Measurements from ENCODE around the gene ZNRF2.
"Not testable (repeated sequence)": the region's sequence is repeated elsewhere in the genome, so short reads cannot be mapped to it uniquely, and the experiment has no call there.

Gene ZNRF2

GRCh38 chr7:30263090-30263710 is 21.2 kb upstream of the ZNRF2 start:
- no peak for TF ChIP-seq ZFX (IDR thresholded peaks at IDR 0.05)
- TF ChIP-seq, protein P1, sequence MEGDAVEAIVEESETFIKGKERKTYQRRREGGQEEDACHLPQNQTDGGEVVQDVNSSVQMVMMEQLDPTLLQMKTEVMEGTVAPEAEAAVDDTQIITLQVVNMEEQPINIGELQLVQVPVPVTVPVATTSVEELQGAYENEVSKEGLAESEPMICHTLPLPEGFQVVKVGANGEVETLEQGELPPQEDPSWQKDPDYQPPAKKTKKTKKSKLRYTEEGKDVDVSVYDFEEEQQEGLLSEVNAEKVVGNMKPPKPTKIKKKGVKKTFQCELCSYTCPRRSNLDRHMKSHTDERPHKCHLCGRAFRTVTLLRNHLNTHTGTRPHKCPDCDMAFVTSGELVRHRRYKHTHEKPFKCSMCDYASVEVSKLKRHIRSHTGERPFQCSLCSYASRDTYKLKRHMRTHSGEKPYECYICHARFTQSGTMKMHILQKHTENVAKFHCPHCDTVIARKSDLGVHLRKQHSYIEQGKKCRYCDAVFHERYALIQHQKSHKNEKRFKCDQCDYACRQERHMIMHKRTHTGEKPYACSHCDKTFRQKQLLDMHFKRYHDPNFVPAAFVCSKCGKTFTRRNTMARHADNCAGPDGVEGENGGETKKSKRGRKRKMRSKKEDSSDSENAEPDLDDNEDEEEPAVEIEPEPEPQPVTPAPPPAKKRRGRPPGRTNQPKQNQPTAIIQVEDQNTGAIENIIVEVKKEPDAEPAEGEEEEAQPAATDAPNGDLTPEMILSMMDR (conservative IDR thresholded peaks at IDR 0.05) = no peak
- H3K27ac ChIP-seq = no peak overlapping the region

DNA sequence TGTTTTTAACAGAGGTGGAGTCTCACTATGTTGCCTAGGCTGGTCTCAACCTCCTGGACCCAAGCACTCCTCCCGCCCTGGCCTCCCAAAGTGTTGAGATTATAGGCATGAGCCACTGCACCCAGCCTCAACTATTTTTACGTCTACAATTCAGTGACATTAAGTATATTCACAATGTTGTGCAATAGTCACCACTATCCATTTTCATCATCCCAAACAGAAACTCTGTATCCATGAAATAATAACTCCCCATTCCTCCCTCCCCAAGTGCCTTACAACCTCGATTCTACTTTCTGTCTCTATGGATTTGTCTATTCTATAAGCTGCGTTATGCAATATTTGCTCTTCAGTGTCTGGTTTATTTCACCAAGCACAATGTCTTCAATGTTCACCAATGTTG is 20.3 kb upstream of the ZNRF2 start:
- TF ChIP-seq ZFX (IDR thresholded peaks at IDR 0.05) = no peak
- TF ChIP-seq, protein P1 (conservative IDR thresholded peaks at IDR 0.05) = no peak

GRCh38 chr7:30265189-30265588 is 19.2 kb upstream of the ZNRF2 start:
- H3K27ac ChIP-seq = not testable (repeated sequence)

More for the DNA sequence above, 20.3 kb upstream of the ZNRF2 start:
- H3K27ac ChIP-seq = no peak overlapping the region

DNA sequence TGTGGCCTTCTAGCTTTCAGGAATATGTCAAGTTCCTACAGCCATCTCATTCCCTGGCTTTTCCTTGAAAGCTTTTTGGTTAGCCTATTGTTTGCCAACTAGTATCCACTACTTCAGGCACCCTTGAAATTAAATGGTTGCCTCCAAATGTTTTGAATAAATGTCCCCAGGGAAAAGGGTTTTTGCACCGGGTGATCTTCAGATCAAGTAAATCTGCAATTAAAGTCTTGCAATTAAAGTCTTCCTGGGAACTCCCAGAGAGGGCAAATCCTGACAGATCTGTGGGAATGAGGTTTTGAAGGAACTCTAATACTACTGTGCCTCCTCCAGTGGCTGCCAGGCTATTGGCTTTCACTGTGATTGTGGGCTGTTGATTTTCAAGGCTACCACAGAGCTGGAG is 17.7 kb upstream of the ZNRF2 start:
- TF ChIP-seq, protein P1 (conservative IDR thresholded peaks at IDR 0.05) = no peak
- no peak for TF ChIP-seq ZFX (IDR thresholded peaks at IDR 0.05)

DNA sequence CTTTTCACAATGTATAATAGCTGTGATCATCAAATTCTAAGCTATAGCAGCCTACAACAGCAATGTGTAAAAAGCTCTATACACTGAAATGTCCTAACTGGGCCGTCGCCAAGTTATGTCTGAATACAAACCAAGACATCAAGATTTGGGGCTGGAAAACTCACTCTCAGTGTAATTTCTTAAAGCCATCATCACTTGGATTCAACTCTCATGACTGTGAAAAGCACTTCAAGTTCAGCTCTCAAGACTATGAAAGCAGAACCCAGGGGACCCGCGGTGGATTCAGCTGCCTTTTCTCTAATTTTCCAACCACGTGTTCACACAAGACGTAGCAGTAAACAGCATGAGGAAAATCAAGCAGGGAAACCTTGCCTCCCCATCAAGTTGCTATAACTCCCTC is 15.8 kb upstream of the ZNRF2 start:
- TF ChIP-seq ZFX (IDR thresholded peaks at IDR 0.05) = no peak
- TF ChIP-seq, protein P1 (conservative IDR thresholded peaks at IDR 0.05) = no peak

More for the DNA sequence above, 17.7 kb upstream of the ZNRF2 start:
- no peak overlapping the region for H3K27ac ChIP-seq

GRCh38 chr7:30269490-30269889 is 14.9 kb upstream of the ZNRF2 start:
- TF ChIP-seq, protein P1 (conservative IDR thresholded peaks at IDR 0.05) = no peak
- no peak for TF ChIP-seq ZFX (IDR thresholded peaks at IDR 0.05)
- no peak overlapping the region for H3K27ac ChIP-seq

More for the DNA sequence above, 15.8 kb upstream of the ZNRF2 start:
- no peak overlapping the region for H3K27ac ChIP-seq

- no peak for TF ChIP-seq ZFX (IDR thresholded peaks at IDR 0.05)
- TF ChIP-seq, protein P1 (conservative IDR thresholded peaks at IDR 0.05) = no peak
These were observed 13.5 kb upstream of the ZNRF2 start for GRCh38 chr7:30270921-30271320.

DNA sequence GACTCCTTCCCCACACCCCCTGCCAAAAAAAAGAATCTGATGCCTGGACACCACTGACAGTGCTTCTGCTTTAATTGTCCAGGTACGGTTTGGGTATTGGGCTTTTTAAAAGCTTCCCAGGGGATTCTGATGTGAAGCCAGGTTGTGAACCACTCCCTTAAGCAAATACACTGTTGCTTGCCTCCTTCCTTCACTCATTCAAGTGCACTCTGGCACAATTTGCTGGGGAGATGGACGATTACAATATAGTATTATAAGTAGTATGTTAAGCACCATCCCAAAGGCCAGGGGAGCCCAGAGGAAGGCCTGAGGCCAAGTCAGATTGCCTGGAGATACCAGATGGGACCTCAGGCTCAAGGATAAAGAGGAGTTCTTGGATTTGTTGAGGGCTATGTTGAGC is 12.3 kb upstream of the ZNRF2 start:
- H3K27ac ChIP-seq = no peak overlapping the region
- TF ChIP-seq, protein P1 (conservative IDR thresholded peaks at IDR 0.05) = no peak
- TF ChIP-seq ZFX (IDR thresholded peaks at IDR 0.05) = no peak

More at GRCh38 chr7:30270921-30271320, 13.5 kb upstream of the ZNRF2 start:
- no peak overlapping the region for H3K27ac ChIP-seq

Measured in C4-2B (cell line).